Neural cell (in vitro differentiated cells): ENCODE data around the gene YPEL1. TPM values are rescaled to one million over a fixed set of nuclear protein-coding genes. Genes with fewer than 3 reads are reported as not detected.

Experiments used
- H2AFZ ChIP-seq: fragments of 200-600, 300-800 bp; sonication (generic), shearing (Covaris generic); 2 replicates; pipeline ENCODE4 v1.6.0; 2014; ENCODE audit warnings: low read depth, mild to moderate bottlenecking, antibody characterized with exemption, low read length, moderate library complexity
- H3F3A ChIP-seq: fragments of 200-600 bp; shearing (Covaris generic); 2 replicates; pipeline ENCODE4 v1.6.1; 2016; ENCODE audit warnings: mild to moderate bottlenecking, moderate library complexity, mixed read lengths, antibody characterized with exemption, low read length; ENCODE audit not compliant: insufficient read depth, poor library complexity, severe bottlenecking
- H3K27ac ChIP-seq: fragments of 200-600, 300-800 bp; sonication (generic), shearing (Covaris generic); 2 replicates; pipeline ENCODE4 v1.5.1; 2014; ENCODE audit warnings: mild to moderate bottlenecking, low read length, moderate library complexity
- H3K27me3 ChIP-seq: fragments of 300-800, 200-600 bp; sonication (generic), shearing (Covaris generic); 2 replicates; pipeline ENCODE4 v1.6.0; 2014; ENCODE audit warnings: mild to moderate bottlenecking, low read depth, low read length, moderate library complexity; ENCODE audit not compliant: insufficient read depth
- H3K36me3 ChIP-seq: fragments of 300-800, 200-600 bp; sonication (generic), shearing (Covaris generic); 2 replicates; pipeline ENCODE4 v1.5.1; 2014; ENCODE audit warnings: mild to moderate bottlenecking, antibody characterized with exemption, low read length, moderate library complexity; ENCODE audit not compliant: insufficient read depth
- H3K4me2 ChIP-seq: fragments of 300-800, 200-600 bp; sonication (generic), shearing (Covaris generic); 2 replicates; pipeline ENCODE4 v1.6.0; 2014; ENCODE audit warnings: mild to moderate bottlenecking, low read length
- H3K4me3 ChIP-seq: fragments of 300-800, 200-600 bp; sonication (generic), shearing (Covaris generic); 2 replicates; pipeline ENCODE4 v1.5.1; 2014; ENCODE audit warnings: mild to moderate bottlenecking, low read length, moderate library complexity
- H3K79me2 ChIP-seq: fragments of 200-600 bp; shearing (Covaris generic); replicated peaks from 2 replicates; pipeline ENCODE4 v1.6.0; 2014; ENCODE audit warnings: mild to moderate bottlenecking, low read length, moderate library complexity; ENCODE audit not compliant: insufficient read depth
- H3K9ac ChIP-seq: fragments of 300-800, 200-600 bp; sonication (generic), shearing (Covaris generic); 2 replicates; pipeline ENCODE4 v1.6.1; 2016; ENCODE audit warnings: mild to moderate bottlenecking, low read length, mixed read lengths
- H3K9me2 ChIP-seq: fragments of 200-600 bp; shearing (Covaris generic); 2 replicates; pipeline ENCODE4 v1.6.1; 2016; ENCODE audit warnings: mild to moderate bottlenecking, low read length, mixed read lengths; ENCODE audit not compliant: insufficient read depth
- H3K9me3 ChIP-seq: fragments of 200-600, 300-800 bp; sonication (generic), shearing (Covaris generic); 2 replicates; pipeline ENCODE4 v1.6.1; 2016; ENCODE audit warnings: mild to moderate bottlenecking, mixed run types, low read length, moderate library complexity, mixed read lengths
- H4K20me1 ChIP-seq: fragments of 200-600 bp; shearing (Covaris generic); 2 replicates; pipeline ENCODE4 v1.6.1; 2016; ENCODE audit warnings: mild to moderate bottlenecking, mixed run types; ENCODE audit not compliant: insufficient read depth
- EP300 ChIP-seq: fragments of 450-650 bp; conservative IDR thresholded peaks from 2 replicates; pipeline ENCODE4 v1.6.1; 2014; ENCODE audit warnings: antibody characterized with exemption, mild to moderate bottlenecking, moderate library complexity; ENCODE audit not compliant: poor library complexity, severe bottlenecking
- EZH2 ChIP-seq: fragments of 200-600, 300-800 bp; shearing (Covaris generic), sonication (generic); IDR thresholded peaks from 2 replicates; pipeline ENCODE4 v1.6.1; 2014; ENCODE audit warnings: antibody characterized with exemption, low read length, borderline replicate concordance, mild to moderate bottlenecking; ENCODE audit not compliant: insufficient read depth, poor library complexity, severe bottlenecking
- MXI1 ChIP-seq: fragments of 450-650 bp; conservative IDR thresholded peaks from 2 replicates; pipeline ENCODE4 v1.6.1; 2014; ENCODE audit warnings: antibody characterized with exemption, mild to moderate bottlenecking; ENCODE audit not compliant: poor library complexity, severe bottlenecking
- POLR2AphosphoS5 ChIP-seq: IDR thresholded peaks from 2 replicates; pipeline ENCODE4 v1.6.1; 2012
- RAD21 ChIP-seq: fragments of 450-650 bp; conservative IDR thresholded peaks from 2 replicates; pipeline ENCODE4 v1.6.1; 2014; ENCODE audit warnings: antibody characterized with exemption, mild to moderate bottlenecking, moderate library complexity
- REST ChIP-seq: IDR thresholded peaks from 2 replicates; pipeline ENCODE4 v1.6.1; 2012; ENCODE audit warnings: borderline replicate concordance
- SMC3 ChIP-seq: fragments of 450-650 bp; conservative IDR thresholded peaks from 2 replicates; pipeline ENCODE4 v1.6.1; 2014; ENCODE audit warnings: antibody characterized with exemption, mild to moderate bottlenecking, moderate library complexity; ENCODE audit not compliant: poor library complexity
- TAF1 ChIP-seq: IDR thresholded peaks from 2 replicates; pipeline ENCODE4 v1.6.1; 2012; ENCODE audit warnings: low read depth
- polyA plus RNA-seq: library from polyadenylated mRNA; depleted of rRNA; stranded (reverse); fragments of >200 nt; gene quantifications from 2 replicates; pipeline ENCODE4 v1.2.3, GENCODE V29; 2014
- TF ChIP-seq, protein P1 (sequence below): fragments of 450-650 bp; IDR thresholded peaks from 2 replicates; pipeline ENCODE4 v1.5.1; 2014; ENCODE audit warnings: antibody characterized with exemption, mild to moderate bottlenecking, moderate library complexity; ENCODE audit not compliant: poor library complexity, severe bottlenecking

Gene YPEL1
- polyA plus RNA-seq, 1 donor from 2014 or later = 38.0 TPM

- H3K27me3 ChIP-seq = no peaks in the 10 kb centered on the region
- H3K9me2 ChIP-seq = no peaks in the 10 kb centered on the region
- H3K27ac ChIP-seq = no peak overlapping the region
- peaks cover 21% of the 10 kb centered on the region for H3K79me2 ChIP-seq
- H3K9me3 ChIP-seq = no peaks in the 10 kb centered on the region
- TF ChIP-seq EP300 (no peak), MXI1 (no peak), POLR2AphosphoS5 (no peak), REST (no peak), TAF1 (no peak), RAD21 (no peak), SMC3 (no peak), EZH2 (no peak)
- TF ChIP-seq, protein P1, sequence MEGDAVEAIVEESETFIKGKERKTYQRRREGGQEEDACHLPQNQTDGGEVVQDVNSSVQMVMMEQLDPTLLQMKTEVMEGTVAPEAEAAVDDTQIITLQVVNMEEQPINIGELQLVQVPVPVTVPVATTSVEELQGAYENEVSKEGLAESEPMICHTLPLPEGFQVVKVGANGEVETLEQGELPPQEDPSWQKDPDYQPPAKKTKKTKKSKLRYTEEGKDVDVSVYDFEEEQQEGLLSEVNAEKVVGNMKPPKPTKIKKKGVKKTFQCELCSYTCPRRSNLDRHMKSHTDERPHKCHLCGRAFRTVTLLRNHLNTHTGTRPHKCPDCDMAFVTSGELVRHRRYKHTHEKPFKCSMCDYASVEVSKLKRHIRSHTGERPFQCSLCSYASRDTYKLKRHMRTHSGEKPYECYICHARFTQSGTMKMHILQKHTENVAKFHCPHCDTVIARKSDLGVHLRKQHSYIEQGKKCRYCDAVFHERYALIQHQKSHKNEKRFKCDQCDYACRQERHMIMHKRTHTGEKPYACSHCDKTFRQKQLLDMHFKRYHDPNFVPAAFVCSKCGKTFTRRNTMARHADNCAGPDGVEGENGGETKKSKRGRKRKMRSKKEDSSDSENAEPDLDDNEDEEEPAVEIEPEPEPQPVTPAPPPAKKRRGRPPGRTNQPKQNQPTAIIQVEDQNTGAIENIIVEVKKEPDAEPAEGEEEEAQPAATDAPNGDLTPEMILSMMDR = no peak
- H3K4me2 ChIP-seq = no peak overlapping the region
- H3K4me3 ChIP-seq = no peak overlapping the region
- H3K36me3 ChIP-seq = no peaks in the 10 kb centered on the region
- H3F3A ChIP-seq = no peaks in the 10 kb centered on the region
- H4K20me1 ChIP-seq = peaks cover 4% of the 10 kb centered on the region
- no peak overlapping the region for H3K9ac ChIP-seq
- no peak overlapping the region for H2AFZ ChIP-seq
These were observed 2.5 kb upstream of the YPEL1 start for GRCh38 chr22:21738081-21738480.

DNA sequence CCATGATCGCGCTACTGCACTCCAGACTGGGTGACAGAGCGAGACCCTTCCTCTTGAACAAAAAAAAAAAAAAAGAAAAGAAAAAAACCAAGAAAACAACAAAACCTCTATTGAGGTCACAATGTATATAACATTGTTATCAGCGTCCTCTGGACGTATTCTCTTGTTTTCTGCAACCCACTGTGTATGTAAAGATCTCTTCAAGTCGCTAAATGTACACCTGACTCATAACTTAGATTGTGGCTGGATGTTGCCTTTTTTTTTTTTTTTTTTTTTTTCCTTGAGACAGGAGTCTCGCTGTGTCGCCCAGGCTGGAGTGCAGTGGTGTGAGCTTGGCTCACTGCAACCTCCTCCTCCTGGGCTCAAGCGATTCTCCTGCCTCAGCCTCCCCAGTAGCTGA, 1.4 kb upstream of the YPEL1 start:
- TF ChIP-seq, protein P1 = no peak
- TF ChIP-seq EZH2 (no peak), TAF1 (no peak)
- no peaks in the 10 kb centered on the region for H3K9me2 ChIP-seq
- no peaks in the 10 kb centered on the region for H3K27me3 ChIP-seq
- no peaks in the 10 kb centered on the region for H3K36me3 ChIP-seq
- H4K20me1 ChIP-seq = peaks cover 4% of the 10 kb centered on the region
- H3K4me2 ChIP-seq = no peak overlapping the region
- H3K9me3 ChIP-seq = no peaks in the 10 kb centered on the region
- no peaks in the 10 kb centered on the region for H3F3A ChIP-seq
- H3K4me3 ChIP-seq = no peak overlapping the region
- no peak overlapping the region for H3K27ac ChIP-seq
- no peak overlapping the region for H3K9ac ChIP-seq
- peaks cover 28% of the 10 kb centered on the region for H3K79me2 ChIP-seq
- no peak overlapping the region for H2AFZ ChIP-seq
